Measurements from ENCODE around the gene CELF4.
"Not testable (repeated sequence)": the region's sequence is repeated elsewhere in the genome, so short reads cannot be mapped to it uniquely, and the experiment has no call there.

CELF4 gene

GRCh38 chr18:37375181-37375580, 190.4 kb downstream of the CELF4 start:
- Histone ChIP-seq H3K27ac (no peak overlapping the region), H4K20me1 (no peaks in the 10 kb centered on the region; a peak in 2 of 22 replicates), H3K27me3 (peaks cover 0 to 12% (median 0%) of the 10 kb centered on the region in 11 experiments; a peak in 2 of 22 replicates), H3K36me3 (no peaks in the 10 kb centered on the region), H3K4me2 (no peak overlapping the region), H3K9me3 (replicated peaks in 1 of 11) (no peaks in the 10 kb centered on the region), H3K4me1 (0 out of 20 replicates have a peak, but pooled peaks cover 0 to under 1% (median 0%) of the 10 kb centered on the region in 10 experiments), H3K4me3 (no peak overlapping the region), H3K9ac (no peak overlapping the region)
- no peak for TF ChIP-seq Cebpa-rat (IDR thresholded peaks at IDR 0.05)

- TF ChIP-seq Cebpa-rat (IDR thresholded peaks at IDR 0.05), result no peak
- Histone ChIP-seq H4K20me1 (peaks cover 0 to 7% (median 0%) of the 10 kb centered on the region in 11 experiments; a peak in 2 of 22 replicates), H3K9ac (no peak overlapping the region), H3K4me1 (peaks cover 5 to 50% (median 42%) of the 10 kb centered on the region in 10 experiments; a peak in 19 of 20 replicates), H3K36me3 (no peaks in the 10 kb centered on the region), H3K9me3 (replicated peaks in 1 of 11) (no peaks in the 10 kb centered on the region), H3K4me3 (no peak overlapping the region), H3K4me2 (peak overlapping the region in 10 of 11 experiments; percentile 27 to 87 (median 74); a peak in 20 of 22 replicates), H3K27ac (no peak overlapping the region), H3K27me3 (no peaks in the 10 kb centered on the region)
Observed at GRCh38 chr18:37368110-37368954, 197.3 kb downstream of the CELF4 start.

GRCh38 chr18:37364237-37364636, 201.4 kb downstream of the CELF4 start:
- Histone ChIP-seq H3K9me3 (replicated peaks in 1 of 11) (no peaks in the 10 kb centered on the region; a peak in 1 of 22 replicates), H3K4me1 (peaks cover 5 to 71% (median 56%) of the 10 kb centered on the region in 10 experiments; a peak in 19 of 20 replicates), H3K27me3 (peaks cover 0 to 21% (median 12%) of the 10 kb centered on the region in 11 experiments; a peak in 9 of 22 replicates), H3K27ac (no peak overlapping the region), H3K36me3 (no peaks in the 10 kb centered on the region), H3K4me2 (peak overlapping the region in 10 of 11 experiments; percentile 16 to 85 (median 66); a peak in 19 of 22 replicates), H4K20me1 (peaks cover 0 to 7% (median 0%) of the 10 kb centered on the region in 11 experiments; a peak in 2 of 22 replicates), H3K9ac (no peak overlapping the region), H3K4me3 (no peak overlapping the region)
- no peak for TF ChIP-seq Cebpa-rat (IDR thresholded peaks at IDR 0.05)

GRCh38 chr18:37362158-37362890, 203.3 kb downstream of the CELF4 start:
- Histone ChIP-seq H3K27me3 (peaks cover 0 to 21% (median 12%) of the 10 kb centered on the region in 11 experiments; a peak in 9 of 22 replicates), H3K27ac (no peak overlapping the region), H3K4me3 (no peak overlapping the region), H3K4me1 (peaks cover 5 to 52% (median 39%) of the 10 kb centered on the region in 10 experiments; a peak in 17 of 20 replicates), H3K9me3 (replicated peaks in 1 of 11) (no peaks in the 10 kb centered on the region; a peak in 1 of 22 replicates), H3K4me2 (peak overlapping the region in 9 of 11 experiments; percentile 33 to 78 (median 62); a peak in 15 of 22 replicates), H3K36me3 (no peaks in the 10 kb centered on the region), H3K9ac (no peak overlapping the region), H4K20me1 (no peaks in the 10 kb centered on the region; a peak in 1 of 22 replicates)
- no peak for TF ChIP-seq Cebpa-rat (IDR thresholded peaks at IDR 0.05)

- TF ChIP-seq Cebpa-rat (IDR thresholded peaks at IDR 0.05), result no peak
- Histone ChIP-seq H3K27me3 (peaks cover 0 to 21% (median 12%) of the 10 kb centered on the region in 11 experiments; a peak in 9 of 22 replicates), H3K36me3 (no peaks in the 10 kb centered on the region), H3K4me1 (peaks cover 5 to 56% (median 41%) of the 10 kb centered on the region in 10 experiments; a peak in 17 of 20 replicates), H3K9me3 (replicated peaks in 1 of 11) (no peaks in the 10 kb centered on the region; a peak in 1 of 22 replicates), H3K4me3 (no peak overlapping the region), H4K20me1 (no peaks in the 10 kb centered on the region; a peak in 1 of 22 replicates), H3K9ac (no peak overlapping the region), H3K4me2 (peak overlapping the region; percentile 23 to 78 (median 58); a peak in 20 of 22 replicates), H3K27ac (no peak overlapping the region)
Observed at GRCh38 chr18:37361335-37362157, 204.1 kb downstream of the CELF4 start.

GRCh38 chr18:37358061-37358460, 207.5 kb downstream of the CELF4 start:
- not testable (repeated sequence) for H3K9me3 ChIP-seq (replicated peaks in 1 of 11); H4K20me1 ChIP-seq; H3K4me2 ChIP-seq; H3K27ac ChIP-seq; H3K36me3 ChIP-seq; H3K4me3 ChIP-seq; H3K9ac ChIP-seq
- Histone ChIP-seq H3K4me1 (peaks cover 0 to 40% (median 23%) of the 10 kb centered on the region in 10 experiments; a peak in 16 of 20 replicates), H3K27me3 (peaks cover 0 to 21% (median 12%) of the 10 kb centered on the region in 11 experiments; a peak in 9 of 22 replicates)

- H3K27ac ChIP-seq, result no peak overlapping the region
- H3K4me3 ChIP-seq, result no peak overlapping the region
- TF ChIP-seq Cebpa-rat (IDR thresholded peaks at IDR 0.05), result no peak
- no peaks in the 10 kb centered on the region for H3K9me3 ChIP-seq (replicated peaks in 1 of 11)
- no peak overlapping the region for H3K9ac ChIP-seq
- 0 out of 22 replicates have a peak, but pooled peaks cover 0 to 3% (median 0%) of the 10 kb centered on the region in 11 experiments for H3K27me3 ChIP-seq
- H3K36me3 ChIP-seq, result no peaks in the 10 kb centered on the region
- no peak overlapping the region for H3K4me2 ChIP-seq
- H4K20me1 ChIP-seq, result no peaks in the 10 kb centered on the region
- H3K4me1 ChIP-seq, result peaks cover 0 to 19% (median 7%) of the 10 kb centered on the region in 10 experiments; a peak in 14 of 20 replicates
Observed at GRCh38 chr18:37355772-37356171, 209.8 kb downstream of the CELF4 start.

- no peaks in the 10 kb centered on the region for H3K27me3 ChIP-seq
- no peak overlapping the region for H3K4me2 ChIP-seq
- H3K36me3 ChIP-seq, result no peaks in the 10 kb centered on the region
- H4K20me1 ChIP-seq, result no peaks in the 10 kb centered on the region
- H3K4me3 ChIP-seq, result no peak overlapping the region
- no peak overlapping the region for H3K27ac ChIP-seq
- H3K9me3 ChIP-seq (replicated peaks in 1 of 11), result no peaks in the 10 kb centered on the region
- peaks cover 0 to 8% (median under 1%) of the 10 kb centered on the region in 10 experiments; a peak in 5 of 20 replicates for H3K4me1 ChIP-seq
- no peak overlapping the region for H3K9ac ChIP-seq
- no peak for TF ChIP-seq Cebpa-rat (IDR thresholded peaks at IDR 0.05)
Observed at GRCh38 chr18:37351110-37351509, 214.5 kb downstream of the CELF4 start.

All from BLaER1 treated with 17β-estradiol and CSF1 and Interleukin-3, amounts not matched to agents 10 nM and 100 nM (cell line).